ENCODE data around the gene SAE1. TPM values are rescaled to one million over a fixed set of nuclear protein-coding genes. Genes with fewer than 3 reads are reported as not detected.

SAE1 gene
- total RNA-seq, 1 experiment from 2014 or later, result 148 TPM

GRCh38 chr19:47215581-47215980, 84.9 kb downstream of the SAE1 start:
- Histone ChIP-seq H2AFZ (no peak overlapping the region), H3K4me1 (replicated peaks; ENCODE audit: insufficient read depth) (peaks cover 12% of the 10 kb centered on the region), H3K9me3 (ENCODE audit: insufficient read depth, low read depth) (no peaks in the 10 kb centered on the region), H3K27ac (no peak overlapping the region), H3F3A (ENCODE audit: insufficient read depth, low read depth) (peaks cover 25% of the 10 kb centered on the region), H3K9me2 (ENCODE audit: insufficient read depth) (no peaks in the 10 kb centered on the region), H4K20me1 (ENCODE audit: insufficient read depth) (no peaks in the 10 kb centered on the region), H3K4me3 (no peak overlapping the region), H3K4me2 (no peak overlapping the region), H3K79me2 (ENCODE audit: low read depth) (no peaks in the 10 kb centered on the region), H3K36me3 (ENCODE audit: low read depth) (no peaks in the 10 kb centered on the region), H3K27me3 (ENCODE audit: insufficient read depth, low read depth) (no peaks in the 10 kb centered on the region)
- ChIA-PET POLR2A (ENCODE audit: unreplicated experiment) (interaction anchor here (0.8 kb wide), 1 partner anchor 28 kb away, joined by 4 read pairs; no protein-coding TSS in a partner anchor), CTCF (interaction anchor here (0.7 to 2.8 kb wide), 2 partner anchors 29 to 212 kb away, joined by 7 to 9 read pairs; no protein-coding TSS in a partner anchor)
- TF ChIP-seq EZH2 (IDR thresholded peaks at IDR 0.05; ENCODE audit: low read depth) (no peak), CTCF (conservative IDR thresholded peaks at IDR 0.05) (no peak)
- intact Hi-C loops (cut with micrococcal nuclease; ENCODE audit: unreplicated experiment), result no loop called here
- DNase-seq, result no peak
- BruUV-seq (replicated peaks), result no TSS peak

GRCh38 chr19:47221080-47221841, 90.6 kb downstream of the SAE1 start:
- DNase-seq, result no peak
- Histone ChIP-seq H3K79me2 (ENCODE audit: low read depth) (no peaks in the 10 kb centered on the region), H4K20me1 (ENCODE audit: insufficient read depth) (no peaks in the 10 kb centered on the region), H3F3A (ENCODE audit: insufficient read depth, low read depth) (peaks cover 19% of the 10 kb centered on the region; the same call in 1 of the 2 replicates), H3K9me3 (ENCODE audit: insufficient read depth, low read depth) (no peaks in the 10 kb centered on the region), H3K4me2 (no peak overlapping the region), H3K4me3 (no peak overlapping the region), H3K27me3 (ENCODE audit: insufficient read depth, low read depth) (no peaks in the 10 kb centered on the region), H3K4me1 (replicated peaks; ENCODE audit: insufficient read depth) (peaks cover 6% of the 10 kb centered on the region), H3K27ac (no peak overlapping the region), H2AFZ (no peak overlapping the region), H3K9me2 (ENCODE audit: insufficient read depth) (no peaks in the 10 kb centered on the region), H3K36me3 (ENCODE audit: low read depth) (no peaks in the 10 kb centered on the region)
- intact Hi-C loops (cut with micrococcal nuclease; ENCODE audit: unreplicated experiment), result no loop called here
- CTCF ChIA-PET, result interaction anchor here (0.6 kb wide), 1 partner anchor 62 kb away, joined by 3 read pairs; no protein-coding TSS in a partner anchor
- no TSS peak for BruUV-seq (replicated peaks)
- POLR2A ChIA-PET (ENCODE audit: unreplicated experiment), result no interaction called here
- TF ChIP-seq CTCF (conservative IDR thresholded peaks at IDR 0.05) (no peak), EZH2 (IDR thresholded peaks at IDR 0.05; ENCODE audit: low read depth) (no peak)

- Histone ChIP-seq H3K27ac (no peak overlapping the region), H3K9me2 (ENCODE audit: insufficient read depth) (no peaks in the 10 kb centered on the region), H3K4me3 (no peak overlapping the region), H3K4me1 (replicated peaks; ENCODE audit: insufficient read depth) (peaks cover 12% of the 10 kb centered on the region), H3K9me3 (ENCODE audit: insufficient read depth, low read depth) (no peaks in the 10 kb centered on the region), H3K4me2 (no peak overlapping the region), H3F3A (ENCODE audit: insufficient read depth, low read depth) (peaks cover 25% of the 10 kb centered on the region; the same call in 1 of the 2 replicates), H4K20me1 (ENCODE audit: insufficient read depth) (no peaks in the 10 kb centered on the region), H3K79me2 (ENCODE audit: low read depth) (no peaks in the 10 kb centered on the region), H2AFZ (no peak overlapping the region), H3K36me3 (ENCODE audit: low read depth) (no peaks in the 10 kb centered on the region), H3K27me3 (ENCODE audit: insufficient read depth, low read depth) (no peaks in the 10 kb centered on the region)
- DNase-seq, result no peak
- CTCF ChIA-PET, result interaction anchor here (0.6 kb wide), 1 partner anchor 62 kb away, joined by 3 read pairs; no protein-coding TSS in a partner anchor
- no peak for TF ChIP-seq CTCF (conservative IDR thresholded peaks at IDR 0.05)
- no peak for TF ChIP-seq EZH2 (IDR thresholded peaks at IDR 0.05; ENCODE audit: low read depth)
- POLR2A ChIA-PET (ENCODE audit: unreplicated experiment), result no interaction called here
- intact Hi-C loops (cut with micrococcal nuclease; ENCODE audit: unreplicated experiment), result no loop called here
- no TSS peak for BruUV-seq (replicated peaks)
Observed at GRCh38 chr19:47221890-47222289, 91.3 kb downstream of the SAE1 start.

All from PC-9 (cell line).